ENCODE results near the gene CDH16.

Gene CDH16

DNA sequence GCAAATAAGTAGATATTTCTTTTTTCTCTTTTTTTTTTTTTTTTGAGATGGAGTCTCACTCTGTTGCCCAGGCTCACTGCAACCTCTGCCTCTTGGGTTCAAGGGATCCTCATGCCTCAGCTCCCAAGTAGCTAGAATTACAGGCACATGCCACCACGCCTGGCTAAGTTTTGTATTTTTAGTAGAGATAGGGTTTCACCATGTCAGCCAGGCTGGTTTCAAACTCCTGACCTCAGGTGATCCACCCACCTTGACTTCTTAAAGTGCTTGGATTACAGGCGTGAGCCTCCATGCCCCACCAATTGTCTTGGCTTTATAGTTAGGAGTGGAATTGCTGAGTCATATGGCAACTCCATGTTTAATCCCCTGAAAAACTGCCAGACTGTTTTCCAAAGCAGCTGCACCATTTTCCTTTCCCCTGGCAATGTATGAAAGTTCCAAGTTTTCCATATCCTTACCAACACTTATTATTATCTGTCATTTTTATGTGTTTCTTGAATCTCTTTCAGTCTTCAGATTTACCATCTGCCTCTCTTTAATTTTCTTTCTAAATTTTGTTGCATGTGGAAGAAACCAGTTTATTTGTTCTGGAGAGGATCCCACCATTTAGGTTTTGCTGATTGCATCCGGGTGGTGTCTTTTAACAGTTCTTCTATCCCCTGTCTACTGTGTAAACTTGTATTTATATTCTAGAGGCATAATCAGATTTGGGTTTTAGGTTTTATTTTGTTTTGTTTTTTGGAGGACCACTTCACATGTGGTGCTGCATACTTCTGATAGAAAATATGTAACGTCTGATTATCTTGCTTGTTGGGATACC is 32.5 kb upstream of the CDH16 start:
- H3K9me3 ChIP-seq (ENCODE audit: control extremely low read depth in 1 of 5, control insufficient read depth in 4 of 5, insufficient read depth in 2 of 5, low read depth in 1 of 5, low read length in 4 of 5): peaks cover 0 to 5% (median 0%) of the 10 kb centered on the region in 5 experiments
- DNase-seq: no peak
- ChIA-PET POLR2A (no interaction called here), CTCF (interaction anchor here (0.6 to 5.7 kb wide), 12 partner anchors 12 to 248 kb away, joined by 3 to 33 read pairs (median 4); partner anchors contain the start of genes CES3 and ELMO3)
- H3K4me3 ChIP-seq (ENCODE audit: control insufficient read depth in 1 of 7, extremely low read depth in 1 of 7, insufficient read depth in 4 of 7, low read depth in 2 of 7, low read length in 6 of 7): no peak overlapping the region
- no peak overlapping the region for H3K27ac ChIP-seq (ENCODE audit: insufficient read depth in 1 of 2, low read depth in 1 of 2, low read length in 2 of 2, poor library complexity in 1 of 2, severe bottlenecking in 2 of 2)
- H3K36me3 ChIP-seq (ENCODE audit: control insufficient read depth in 4 of 4, insufficient read depth in 4 of 4, low read length in 3 of 4): no peaks in the 10 kb centered on the region
- WGBS (ENCODE audit: insufficient coverage): 87% methylated on average over 3 of the region's 4 CpGs
- peaks cover 10 to 43% (median 26%) of the 10 kb centered on the region in 5 experiments for H3K27me3 ChIP-seq (replicated peaks in 2 of 5; ENCODE audit: control insufficient read depth in 4 of 5, insufficient read depth in 5 of 5, low read length in 4 of 5)
- H3K4me1 ChIP-seq (ENCODE audit: control extremely low read depth in 1 of 4, control insufficient read depth in 4 of 4, insufficient read depth in 4 of 4, low read length in 3 of 4): peaks cover 0 to 17% (median 14%) of the 10 kb centered on the region in 4 experiments

DNA sequence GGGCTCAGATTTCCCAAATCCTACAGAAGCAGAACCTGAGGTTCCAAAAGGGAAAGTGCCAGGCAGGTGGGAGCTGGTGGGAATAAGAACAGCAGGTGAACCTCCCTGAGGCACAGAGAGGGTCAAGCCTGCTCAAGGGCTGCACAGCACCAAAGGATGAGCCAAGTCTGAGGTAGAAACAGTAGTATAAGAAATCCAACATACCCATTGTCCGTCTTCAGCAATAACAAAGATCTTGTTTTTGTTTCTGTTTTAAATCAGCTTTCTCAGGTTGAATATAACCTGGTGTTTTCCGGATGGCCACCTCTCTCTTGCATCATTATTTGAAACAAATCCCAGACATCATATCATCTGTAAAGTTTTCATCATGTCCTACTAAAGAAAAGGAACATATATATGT is 31.8 kb upstream of the CDH16 start:
- WGBS (ENCODE audit: insufficient coverage): no CpG with 5 or more reads among the region's 2 CpGs

DNA sequence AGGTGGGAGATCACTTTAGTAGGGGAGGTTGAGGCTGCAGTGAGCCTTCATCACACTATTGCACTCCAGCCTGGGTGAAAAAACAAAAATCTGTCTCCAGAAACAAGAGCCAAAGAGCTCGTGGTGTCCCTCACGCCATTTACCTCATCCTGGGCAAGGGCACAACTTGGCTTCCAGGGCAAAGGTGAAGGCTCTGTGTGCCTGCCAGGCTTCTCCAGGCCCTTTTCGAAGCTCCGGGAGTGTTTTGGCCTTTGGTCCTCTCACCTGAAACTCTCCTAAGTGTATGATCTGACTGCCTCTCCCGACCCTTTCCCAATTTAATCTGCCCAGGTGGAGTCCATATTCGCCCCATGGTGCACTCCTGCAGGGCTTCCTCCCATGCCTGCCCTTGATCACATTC is 30.8 kb upstream of the CDH16 start:
- Histone ChIP-seq H3K9me3 (ENCODE audit: control extremely low read depth in 1 of 5, control insufficient read depth in 4 of 5, insufficient read depth in 2 of 5, low read depth in 1 of 5, low read length in 4 of 5) (peaks cover 0 to 5% (median 0%) of the 10 kb centered on the region in 5 experiments), H3K36me3 (ENCODE audit: control insufficient read depth in 4 of 4, insufficient read depth in 4 of 4, low read length in 3 of 4) (no peaks in the 10 kb centered on the region), H3K27ac (ENCODE audit: insufficient read depth in 1 of 2, low read depth in 1 of 2, low read length in 2 of 2, poor library complexity in 1 of 2, severe bottlenecking in 2 of 2) (no peak overlapping the region), H3K4me1 (ENCODE audit: control extremely low read depth in 1 of 4, control insufficient read depth in 4 of 4, insufficient read depth in 4 of 4, low read length in 3 of 4) (peaks cover 0 to 17% (median 14%) of the 10 kb centered on the region in 4 experiments), H3K4me3 (ENCODE audit: control insufficient read depth in 1 of 7, extremely low read depth in 1 of 7, insufficient read depth in 4 of 7, low read depth in 2 of 7, low read length in 6 of 7) (no peak overlapping the region), H3K27me3 (replicated peaks in 2 of 5; ENCODE audit: control insufficient read depth in 4 of 5, insufficient read depth in 5 of 5, low read length in 4 of 5) (peaks cover 10 to 43% (median 26%) of the 10 kb centered on the region in 5 experiments)
- ChIA-PET POLR2A (no interaction called here), CTCF (interaction anchor here (0.7 to 5.7 kb wide), 5 partner anchors 11 to 250 kb away, joined by 3 to 33 read pairs (median 4); partner anchors contain the start of genes CES3 and ELMO3)
- 83% methylated on average over 5 of the region's 6 CpGs for WGBS (ENCODE audit: insufficient coverage)
- no peak for DNase-seq

More for the DNA sequence above, 31.8 kb upstream of the CDH16 start:
- Histone ChIP-seq H3K27ac (ENCODE audit: insufficient read depth in 1 of 2, low read depth in 1 of 2, low read length in 2 of 2, poor library complexity in 1 of 2, severe bottlenecking in 2 of 2) (no peak overlapping the region), H3K36me3 (ENCODE audit: control insufficient read depth in 4 of 4, insufficient read depth in 4 of 4, low read length in 3 of 4) (no peaks in the 10 kb centered on the region), H3K27me3 (replicated peaks in 2 of 5; ENCODE audit: control insufficient read depth in 4 of 5, insufficient read depth in 5 of 5, low read length in 4 of 5) (peaks cover 10 to 43% (median 26%) of the 10 kb centered on the region in 5 experiments), H3K4me1 (ENCODE audit: control extremely low read depth in 1 of 4, control insufficient read depth in 4 of 4, insufficient read depth in 4 of 4, low read length in 3 of 4) (peaks cover 0 to 17% (median 14%) of the 10 kb centered on the region in 4 experiments), H3K4me3 (ENCODE audit: control insufficient read depth in 1 of 7, extremely low read depth in 1 of 7, insufficient read depth in 4 of 7, low read depth in 2 of 7, low read length in 6 of 7) (no peak overlapping the region), H3K9me3 (ENCODE audit: control extremely low read depth in 1 of 5, control insufficient read depth in 4 of 5, insufficient read depth in 2 of 5, low read depth in 1 of 5, low read length in 4 of 5) (peaks cover 0 to 5% (median 0%) of the 10 kb centered on the region in 5 experiments)
- CTCF ChIA-PET: interaction anchor here (0.6 to 5.7 kb wide), 5 partner anchors 12 to 249 kb away, joined by 3 to 33 read pairs (median 4); partner anchors contain the start of genes CES3 and ELMO3
- POLR2A ChIA-PET: no interaction called here
- DNase-seq: no peak

DNA sequence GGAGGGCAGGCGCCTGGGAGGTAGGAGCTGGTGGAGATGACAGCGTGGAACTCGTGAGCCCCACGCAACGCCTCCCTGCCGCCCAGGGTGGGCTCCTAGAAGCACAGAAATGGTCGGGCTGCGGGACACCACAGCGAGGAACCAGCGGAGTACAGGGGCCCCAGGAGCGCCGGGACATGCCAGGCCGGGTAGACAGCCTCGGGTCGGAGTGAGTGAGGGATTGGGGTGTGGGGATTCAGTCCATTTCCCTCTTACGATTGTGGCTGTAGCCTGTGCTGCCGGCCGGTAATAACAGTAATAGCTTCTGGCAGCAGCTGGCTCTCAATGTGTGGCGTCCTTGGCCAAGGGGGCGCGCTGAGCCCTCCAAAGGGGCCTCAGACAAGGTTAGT is 30.1 kb upstream of the CDH16 start:
- peaks cover 0 to 5% (median 0%) of the 10 kb centered on the region in 5 experiments for H3K9me3 ChIP-seq (ENCODE audit: control extremely low read depth in 1 of 5, control insufficient read depth in 4 of 5, insufficient read depth in 2 of 5, low read depth in 1 of 5, low read length in 4 of 5)
- no peak overlapping the region for H3K27ac ChIP-seq (ENCODE audit: insufficient read depth in 1 of 2, low read depth in 1 of 2, low read length in 2 of 2, poor library complexity in 1 of 2, severe bottlenecking in 2 of 2)
- CTCF ChIA-PET: interaction anchor here (1.2 to 5.7 kb wide), 2 partner anchors 10 to 14 kb away, joined by 3 to 33 read pairs; partner anchors contain the start of gene CES3
- H3K36me3 ChIP-seq (ENCODE audit: control insufficient read depth in 4 of 4, insufficient read depth in 4 of 4, low read length in 3 of 4): peaks cover 0 to 3% (median 1%) of the 10 kb centered on the region in 4 experiments
- peaks cover 0 to 17% (median 14%) of the 10 kb centered on the region in 4 experiments for H3K4me1 ChIP-seq (ENCODE audit: control extremely low read depth in 1 of 4, control insufficient read depth in 4 of 4, insufficient read depth in 4 of 4, low read length in 3 of 4)
- H3K4me3 ChIP-seq (ENCODE audit: control insufficient read depth in 1 of 7, extremely low read depth in 1 of 7, insufficient read depth in 4 of 7, low read depth in 2 of 7, low read length in 6 of 7): peak overlapping the region in 4 of 7 experiments; percentile 46 to 80 (median 58)
- no peak for DNase-seq
- H3K27me3 ChIP-seq (replicated peaks in 2 of 5; ENCODE audit: control insufficient read depth in 4 of 5, insufficient read depth in 5 of 5, low read length in 4 of 5): peaks cover 10 to 43% (median 26%) of the 10 kb centered on the region in 5 experiments
- POLR2A ChIA-PET: no interaction called here
- 7% methylated on average over 13 of the region's 21 CpGs for WGBS (ENCODE audit: insufficient coverage)

DNA sequence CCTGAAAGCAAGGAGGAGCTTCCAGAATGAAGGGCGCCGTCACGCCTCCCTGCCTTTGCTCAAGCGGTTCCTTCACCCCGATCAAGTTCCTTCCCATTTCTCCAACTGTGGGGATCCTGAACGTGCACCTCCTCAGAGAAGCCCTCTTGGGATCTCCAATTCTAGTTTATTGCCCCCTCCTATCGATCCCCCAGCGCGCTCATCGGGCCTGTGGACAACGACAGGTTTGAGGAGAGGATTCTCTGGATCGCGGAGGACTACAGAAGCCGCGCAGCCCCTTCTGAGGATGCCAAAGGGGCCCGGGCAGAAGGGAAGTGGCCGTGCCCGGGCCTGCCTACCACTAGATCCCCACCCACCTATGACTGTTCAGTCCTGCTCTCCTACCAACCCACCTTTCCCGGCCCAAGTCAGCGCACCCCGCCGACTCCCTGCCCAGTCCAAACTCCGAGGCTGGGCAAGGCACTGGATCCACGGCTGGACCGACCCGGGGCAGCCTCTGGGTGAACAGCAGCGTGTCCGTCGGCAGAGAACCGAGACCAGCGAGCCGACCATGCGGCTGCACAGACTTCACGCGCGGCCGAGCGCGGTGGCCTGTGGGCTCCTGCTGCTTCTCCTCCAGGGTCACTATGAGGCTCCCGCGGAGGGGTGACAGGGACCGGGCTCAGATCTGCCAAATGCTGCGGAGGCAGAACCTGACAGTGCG is 29.6 kb upstream of the CDH16 start:
- Histone ChIP-seq H3K4me3 (ENCODE audit: control insufficient read depth in 1 of 7, extremely low read depth in 1 of 7, insufficient read depth in 4 of 7, low read depth in 2 of 7, low read length in 6 of 7) (peak overlapping the region; percentile 13 to 80 (median 55)), H3K4me1 (ENCODE audit: control extremely low read depth in 1 of 4, control insufficient read depth in 4 of 4, insufficient read depth in 4 of 4, low read length in 3 of 4) (peaks cover 0 to 17% (median 14%) of the 10 kb centered on the region in 4 experiments), H3K27me3 (replicated peaks in 2 of 5; ENCODE audit: control insufficient read depth in 4 of 5, insufficient read depth in 5 of 5, low read length in 4 of 5) (peaks cover 10 to 43% (median 23%) of the 10 kb centered on the region in 5 experiments), H3K9me3 (ENCODE audit: control extremely low read depth in 1 of 5, control insufficient read depth in 4 of 5, insufficient read depth in 2 of 5, low read depth in 1 of 5, low read length in 4 of 5) (peaks cover 0 to 5% (median 0%) of the 10 kb centered on the region in 5 experiments), H3K27ac (ENCODE audit: insufficient read depth in 1 of 2, low read depth in 1 of 2, low read length in 2 of 2, poor library complexity in 1 of 2, severe bottlenecking in 2 of 2) (no peak overlapping the region), H3K36me3 (ENCODE audit: control insufficient read depth in 4 of 4, insufficient read depth in 4 of 4, low read length in 3 of 4) (peaks cover 0 to 8% (median 4%) of the 10 kb centered on the region in 4 experiments)
- WGBS (ENCODE audit: insufficient coverage): 0% methylated on average over 27 of the region's 44 CpGs
- POLR2A ChIA-PET: no interaction called here
- CTCF ChIA-PET: interaction anchor here (1.3 kb wide), 1 partner anchor 221 kb away, joined by 4 read pairs; no protein-coding TSS in a partner anchor
- DNase-seq: peak in 1 of 3 donors; percentile 35

GRCh38 chr16:66947302-66948065 is 28.8 kb upstream of the CDH16 start:
- Histone ChIP-seq H3K27ac (ENCODE audit: insufficient read depth in 1 of 2, low read depth in 1 of 2, low read length in 2 of 2, poor library complexity in 1 of 2, severe bottlenecking in 2 of 2) (no peak overlapping the region), H3K4me1 (ENCODE audit: control extremely low read depth in 1 of 4, control insufficient read depth in 4 of 4, insufficient read depth in 4 of 4, low read length in 3 of 4) (peaks cover 0 to 17% (median 14%) of the 10 kb centered on the region in 4 experiments), H3K36me3 (ENCODE audit: control insufficient read depth in 4 of 4, insufficient read depth in 4 of 4, low read length in 3 of 4) (peaks cover 0 to 16% (median 12%) of the 10 kb centered on the region in 4 experiments), H3K27me3 (replicated peaks in 2 of 5; ENCODE audit: control insufficient read depth in 4 of 5, insufficient read depth in 5 of 5, low read length in 4 of 5) (peaks cover 10 to 43% (median 23%) of the 10 kb centered on the region in 5 experiments), H3K9me3 (ENCODE audit: control extremely low read depth in 1 of 5, control insufficient read depth in 4 of 5, insufficient read depth in 2 of 5, low read depth in 1 of 5, low read length in 4 of 5) (peaks cover 0 to 5% (median 0%) of the 10 kb centered on the region in 5 experiments), H3K4me3 (ENCODE audit: control insufficient read depth in 1 of 7, extremely low read depth in 1 of 7, insufficient read depth in 4 of 7, low read depth in 2 of 7, low read length in 6 of 7) (peak overlapping the region; percentile 3 to 80 (median 55))
- POLR2A ChIA-PET: interaction anchor here (1.1 kb wide), 1 partner anchor 204 kb away, joined by 3 read pairs; no protein-coding TSS in a partner anchor
- CTCF ChIA-PET: interaction anchor here (0.9 to 1.7 kb wide), 6 partner anchors 9 to 222 kb away, joined by 3 to 6 read pairs (median 4); no protein-coding TSS in a partner anchor
- peak; percentile 84 to 90 (median 86) for DNase-seq
- WGBS (ENCODE audit: insufficient coverage): 0% methylated on average over 12 of the region's 23 CpGs

Measured in common myeloid progenitor, CD34-positive (primary cell).